GM06990 (cell line): ENCODE measurements around the gene TRMT6.

Experiments
- DNase-seq: peaks from one replicate; pipeline ENCODE4 v3.0.0-alpha.2; 2011; ENCODE audit not compliant: insufficient read length; ENCODE audit errors: extremely low read depth
- H3K27me3 ChIP-seq: replicated peaks from 2 replicates; pipeline ENCODE4 v1.6.0; 2011; ENCODE audit warnings: low read length; ENCODE audit not compliant: control insufficient read depth, insufficient read depth
- H3K36me3 ChIP-seq: 2 replicates; pipeline ENCODE4 v1.5.1; 2011; ENCODE audit warnings: low read length; ENCODE audit not compliant: control insufficient read depth, insufficient read depth
- H3K4me3 ChIP-seq: replicated peaks from 2 replicates; pipeline ENCODE4 v1.5.1; 2011; ENCODE audit warnings: low read depth, mild to moderate bottlenecking, control low read depth, low read length
- CTCF ChIP-seq: IDR thresholded peaks from 2 replicates; pipeline ENCODE4 v1.5.1; 2011; ENCODE audit warnings: low read length, control low read depth, mild to moderate bottlenecking, inconsistent platforms; ENCODE audit not compliant: insufficient read depth, poor library complexity, severe bottlenecking

The TRMT6 gene

GRCh38 chr20:5893621-5894020 lies 56.7 kb downstream of the TRMT6 start:
- H3K36me3 ChIP-seq, result no peaks in the 10 kb centered on the region
- no peak for DNase-seq
- H3K4me3 ChIP-seq, result no peak overlapping the region
- peaks cover 1% of the 10 kb centered on the region; the same call in 1 of the 2 replicates for H3K27me3 ChIP-seq
- no peak for TF ChIP-seq CTCF

- no peak for DNase-seq
- no peaks in the 10 kb centered on the region for H3K36me3 ChIP-seq
- no peak for TF ChIP-seq CTCF
These were observed 57.3 kb downstream of the TRMT6 start for GRCh38 chr20:5893052-5893451.

GRCh38 chr20:5890773-5891441 lies 59.4 kb downstream of the TRMT6 start:
- no peak overlapping the region for H3K4me3 ChIP-seq
- no peaks in the 10 kb centered on the region; the same call in 1 of the 2 replicates for H3K27me3 ChIP-seq
- no peak for TF ChIP-seq CTCF
- no peaks in the 10 kb centered on the region for H3K36me3 ChIP-seq
- no peak for DNase-seq

More at GRCh38 chr20:5893052-5893451, 57.3 kb downstream of the TRMT6 start:
- peaks cover 1% of the 10 kb centered on the region; the same call in 1 of the 2 replicates for H3K27me3 ChIP-seq
- H3K4me3 ChIP-seq, result no peak overlapping the region

GRCh38 chr20:5888041-5888440 lies 62.3 kb downstream of the TRMT6 start:
- Histone ChIP-seq H3K36me3 (no peaks in the 10 kb centered on the region), H3K4me3 (no peak overlapping the region), H3K27me3 (no peaks in the 10 kb centered on the region)
- no peak for DNase-seq
- TF ChIP-seq CTCF, result no peak

- H3K36me3 ChIP-seq, result no peaks in the 10 kb centered on the region
- H3K4me3 ChIP-seq, result no peak overlapping the region
- TF ChIP-seq CTCF, result no peak
- no peak for DNase-seq
- H3K27me3 ChIP-seq, result no peaks in the 10 kb centered on the region
These were observed 62.9 kb downstream of the TRMT6 start for GRCh38 chr20:5887386-5887785.
